ENCODE results near the gene C3AR1.
"Not testable (repeated sequence)": the region's sequence is repeated elsewhere in the genome, so short reads cannot be mapped to it uniquely, and the experiment has no call there.

The C3AR1 gene

DNA sequence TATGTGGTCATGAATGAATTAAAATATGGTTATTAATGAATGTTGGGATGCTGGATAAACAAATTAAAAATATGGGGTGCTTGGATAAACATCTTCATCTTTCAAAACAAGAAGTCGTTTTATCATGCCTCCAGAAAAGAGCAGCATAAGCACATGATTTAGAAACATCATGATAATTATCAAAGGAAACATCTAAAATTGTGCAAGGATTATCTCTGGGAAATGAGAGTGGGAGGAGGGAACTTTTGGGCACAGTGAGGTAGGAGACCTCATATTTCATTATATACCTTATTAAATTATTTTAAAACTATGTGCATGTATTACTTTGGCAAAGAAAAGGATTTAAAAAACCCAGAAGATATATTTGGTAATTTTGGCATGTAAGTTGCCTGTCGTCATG is 8.9 kb downstream of the C3AR1 start:
- DNase-seq (ENCODE audit: low read depth): no peak

DNA sequence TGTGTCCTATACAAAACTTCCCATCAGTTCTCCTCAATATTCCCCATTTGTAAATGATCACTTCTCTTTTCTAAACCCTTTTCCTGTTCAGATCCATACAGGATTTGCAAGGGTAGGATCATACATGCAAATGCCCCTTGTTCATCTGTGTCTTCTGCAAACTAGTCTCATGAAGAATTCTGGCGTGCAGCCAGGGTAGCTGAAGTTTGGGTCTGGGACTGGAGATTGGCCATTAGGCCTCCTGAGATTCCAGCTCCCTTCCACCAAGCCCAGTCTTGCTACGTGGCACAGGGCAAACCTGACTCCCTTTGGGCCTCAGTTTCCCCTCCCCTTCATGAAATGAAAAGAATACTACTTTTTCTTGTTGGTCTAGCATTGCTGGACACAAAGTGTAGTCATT is 11.3 kb downstream of the C3AR1 start:
- DNase-seq (ENCODE audit: low read depth): no peak

DNA sequence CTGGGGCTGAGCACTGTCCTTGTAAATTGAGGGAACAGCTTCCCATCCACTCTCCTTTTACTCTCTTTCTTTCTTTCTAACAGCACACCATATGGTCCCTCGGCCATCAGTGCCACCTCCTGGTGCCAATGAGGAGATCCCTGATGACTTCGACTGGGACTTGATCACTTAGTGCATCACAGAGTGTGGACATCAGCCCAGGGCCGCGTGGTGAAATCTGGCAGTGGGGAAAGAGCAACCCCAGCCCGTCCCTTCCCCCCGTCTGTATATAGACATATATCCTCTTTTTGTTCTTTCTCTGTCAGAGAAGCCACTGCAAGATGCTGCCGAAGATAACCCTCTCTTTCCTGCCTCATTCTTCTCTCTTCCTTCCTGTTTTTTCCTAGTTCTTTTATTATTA is 13.5 kb downstream of the C3AR1 start:
- DNase-seq (ENCODE audit: low read depth): no peak

DNA sequence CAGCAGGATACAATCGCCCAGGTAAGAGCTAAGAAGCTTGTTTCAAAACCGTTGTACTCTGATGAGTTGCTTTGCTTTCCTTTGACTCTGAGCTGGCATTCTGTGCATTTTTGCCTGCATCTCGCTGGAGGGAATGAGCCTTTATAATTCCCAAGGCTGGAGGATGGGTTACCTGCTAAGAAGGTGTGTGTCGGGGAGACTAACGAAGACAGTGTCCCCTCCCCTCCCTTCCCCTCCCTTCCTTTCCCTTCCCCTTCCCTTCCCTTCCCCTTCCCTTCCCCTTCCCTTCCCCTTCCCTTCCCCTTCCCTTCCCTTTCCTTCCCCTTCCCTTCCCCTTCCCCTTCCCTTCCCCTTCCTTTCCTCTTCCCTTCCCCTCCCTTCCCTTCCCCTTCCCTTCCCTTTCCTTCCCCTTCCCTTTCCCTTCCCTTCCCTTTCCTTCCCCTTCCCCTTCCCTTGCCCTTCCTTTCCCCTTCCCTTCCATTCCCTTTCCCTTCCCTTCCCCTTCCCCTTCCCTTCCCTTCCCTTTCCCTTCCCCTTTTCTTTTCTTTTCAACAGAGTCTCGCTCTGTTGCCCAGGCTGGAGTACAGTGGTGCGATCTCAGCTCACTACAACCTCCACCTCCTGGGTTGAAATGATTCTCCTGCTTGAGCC is 15.4 kb downstream of the C3AR1 start:
- DNase-seq (ENCODE audit: low read depth): no peak

DNA sequence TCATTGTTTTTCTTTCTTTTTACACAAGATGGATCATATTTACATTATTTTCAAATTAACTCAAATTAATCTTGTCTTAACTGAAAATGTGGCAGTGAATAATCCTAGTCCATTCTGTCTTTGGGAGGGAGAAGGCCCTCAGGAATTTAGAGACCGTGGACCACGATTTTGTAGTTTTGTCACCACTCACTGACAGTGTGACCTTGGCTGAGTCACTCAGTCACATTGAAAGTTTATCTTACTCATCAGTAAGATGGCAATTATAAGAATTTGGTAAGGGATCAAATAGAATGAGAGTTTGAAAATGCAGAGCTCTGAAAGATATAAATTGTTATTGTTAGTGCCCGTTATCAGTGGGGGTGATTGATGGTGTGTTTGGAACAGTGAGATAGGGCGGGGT is 17.3 kb downstream of the C3AR1 start:
- DNase-seq (ENCODE audit: low read depth): no peak

DNA sequence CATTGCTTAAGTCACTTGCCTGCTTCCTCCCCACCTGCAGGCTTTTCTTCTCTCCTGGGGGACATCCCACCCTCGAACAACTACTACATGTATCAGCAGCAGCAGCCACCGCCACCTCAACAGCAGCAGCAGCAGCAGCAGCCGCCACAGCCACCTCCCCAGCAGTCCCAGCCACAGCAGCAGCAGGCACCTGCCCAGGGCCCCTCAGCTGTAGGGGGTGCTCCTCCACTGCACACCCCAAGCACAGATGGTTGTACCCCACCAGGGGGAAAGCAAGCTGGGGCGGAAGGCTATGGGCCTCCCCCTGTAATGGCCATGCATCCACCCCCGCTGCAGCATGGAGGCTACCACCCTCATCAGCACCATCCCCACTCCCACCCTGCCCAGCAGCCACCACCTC is 18.3 kb downstream of the C3AR1 start:
- no peak for DNase-seq (ENCODE audit: low read depth)

DNA sequence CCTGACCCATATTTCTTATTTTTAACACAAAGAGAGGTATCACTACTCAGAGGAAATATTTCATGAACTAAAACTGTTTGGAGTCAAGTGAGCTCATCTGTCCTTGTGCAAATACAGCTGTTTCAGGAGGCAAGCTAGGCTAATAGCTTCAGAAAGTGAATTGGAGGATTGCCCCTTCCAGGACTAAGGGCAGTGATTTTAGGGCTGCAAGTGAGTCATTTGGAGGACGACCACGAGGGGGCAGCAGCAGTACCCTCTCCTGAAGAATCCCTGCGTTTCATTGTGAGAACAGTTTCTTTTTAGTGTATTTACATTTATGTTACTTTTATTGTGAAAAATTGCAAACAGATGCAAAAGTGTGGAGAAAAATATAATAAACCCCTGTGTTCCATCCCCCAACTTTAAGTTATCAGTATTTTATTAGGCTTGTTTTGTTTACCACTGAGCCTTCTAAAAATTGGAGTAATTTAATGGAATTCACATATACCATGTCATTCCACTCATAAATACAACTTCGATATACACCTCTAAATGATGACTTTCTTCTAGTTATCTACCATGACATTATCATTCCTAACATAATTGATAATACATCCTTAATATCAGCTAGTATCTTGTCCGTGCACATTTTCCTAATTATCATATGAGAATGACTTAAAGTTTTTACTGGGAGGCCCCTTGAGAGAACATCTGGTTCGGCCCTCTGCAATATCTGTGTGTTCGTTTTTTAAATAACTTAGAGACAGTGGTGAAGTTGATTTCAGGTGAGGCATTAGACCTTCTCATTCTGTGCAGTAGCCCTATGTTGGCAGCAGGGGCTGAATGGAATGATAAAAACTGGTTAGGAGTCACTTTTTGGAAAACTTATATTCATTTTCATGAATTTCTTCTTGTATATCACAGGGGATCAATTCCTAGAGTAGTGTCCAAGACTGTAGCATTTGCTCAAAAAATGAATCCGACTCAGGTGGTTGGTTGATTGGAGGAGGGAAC is 19.9 kb downstream of the C3AR1 start:
- peak; percentile 77 for DNase-seq (ENCODE audit: low read depth)

DNA sequence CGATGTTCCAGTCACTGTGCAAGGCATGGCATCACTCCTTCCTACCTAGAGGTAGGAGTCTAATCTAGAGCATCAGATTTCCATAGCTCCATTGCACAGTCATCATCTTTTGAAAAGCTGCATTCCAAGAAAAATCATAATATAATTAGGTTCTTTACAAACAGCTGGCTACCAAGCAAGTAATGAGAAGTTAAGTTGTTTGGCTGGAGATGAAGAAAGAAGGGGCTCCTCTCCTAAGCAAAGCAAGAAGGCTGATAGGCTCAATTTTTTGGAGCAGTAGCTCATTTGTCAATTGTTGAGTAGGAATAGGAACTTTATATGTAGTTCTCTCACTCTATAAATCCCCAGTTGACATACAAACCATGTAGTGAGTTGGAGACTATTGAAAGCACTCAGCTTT is 25.4 kb downstream of the C3AR1 start:
- DNase-seq (ENCODE audit: low read depth): no peak

DNA sequence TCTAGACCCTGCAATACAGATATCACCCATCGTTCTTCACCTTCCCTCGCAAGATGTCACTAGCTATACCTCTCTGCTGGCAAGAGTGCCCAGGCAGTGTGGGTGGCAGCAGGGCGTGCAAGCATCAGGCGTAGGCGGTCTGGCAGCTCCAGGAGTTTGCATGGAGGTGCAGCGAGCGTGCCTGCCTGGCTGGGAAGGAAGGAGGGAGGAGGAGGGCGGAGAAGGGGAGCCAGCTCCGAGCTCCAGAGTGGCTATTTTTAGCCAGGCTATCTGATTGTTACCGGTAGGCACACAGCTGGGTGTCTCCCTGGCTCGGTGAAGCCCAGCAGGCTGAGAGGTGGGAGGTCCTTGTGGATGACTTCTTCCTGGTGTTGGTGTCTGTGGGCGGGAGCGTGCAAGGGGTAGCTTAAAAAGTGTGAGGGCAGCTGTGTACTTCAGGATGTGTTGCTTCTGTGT is 27.5 kb downstream of the C3AR1 start:
- DNase-seq (ENCODE audit: low read depth): peak; percentile 30

DNA sequence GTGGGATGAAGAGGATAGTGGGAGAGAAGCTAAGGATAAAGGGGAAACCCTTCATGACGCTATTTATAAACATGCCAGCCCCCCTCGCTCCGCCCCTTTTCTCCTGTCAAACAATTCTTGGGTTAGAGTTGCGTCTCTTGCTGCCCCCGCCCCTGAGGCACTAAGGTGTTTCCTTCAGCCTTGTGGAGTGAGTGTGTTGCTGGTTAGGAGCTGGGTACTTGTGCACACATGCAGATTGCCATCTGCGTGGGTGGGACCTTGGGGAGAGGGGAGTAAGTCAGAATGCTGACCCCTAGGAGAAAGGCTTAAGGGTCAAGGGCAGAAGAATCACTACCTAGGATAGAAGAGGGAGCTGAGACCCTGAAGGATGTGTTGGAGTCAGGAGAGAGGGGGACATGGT is 28.2 kb downstream of the C3AR1 start:
- DNase-seq (ENCODE audit: low read depth): no peak

DNA sequence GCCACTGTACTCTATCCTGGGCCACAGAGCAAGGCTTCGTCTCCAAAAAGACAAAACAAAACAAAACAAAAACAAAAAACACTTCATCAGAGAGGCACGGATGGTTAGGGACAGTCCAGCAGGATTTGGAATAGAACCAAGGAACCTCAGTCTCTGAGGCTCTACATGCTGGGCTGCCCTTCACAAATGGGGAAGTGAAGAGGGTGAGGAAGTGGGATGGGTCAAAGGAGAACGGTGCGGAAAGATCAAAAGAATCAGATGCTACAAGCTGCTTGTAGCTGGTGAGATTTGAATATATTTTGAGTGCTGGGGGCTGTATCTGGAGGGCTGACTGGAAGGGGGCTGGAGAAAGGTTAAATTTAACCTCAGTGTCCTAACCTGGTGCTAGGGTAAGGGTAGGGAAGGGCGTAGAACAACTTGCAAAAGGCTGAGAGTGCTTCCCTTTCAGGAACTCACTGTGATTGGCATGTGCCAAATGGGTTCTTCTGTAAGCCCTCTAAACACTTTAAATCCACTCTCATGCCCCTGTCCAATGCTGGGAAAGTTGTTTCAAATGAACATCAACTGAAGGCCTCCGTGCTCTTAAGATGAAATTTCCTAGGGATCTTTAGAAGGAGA is 29.0 kb downstream of the C3AR1 start:
- DNase-seq (ENCODE audit: low read depth): no peak

DNA sequence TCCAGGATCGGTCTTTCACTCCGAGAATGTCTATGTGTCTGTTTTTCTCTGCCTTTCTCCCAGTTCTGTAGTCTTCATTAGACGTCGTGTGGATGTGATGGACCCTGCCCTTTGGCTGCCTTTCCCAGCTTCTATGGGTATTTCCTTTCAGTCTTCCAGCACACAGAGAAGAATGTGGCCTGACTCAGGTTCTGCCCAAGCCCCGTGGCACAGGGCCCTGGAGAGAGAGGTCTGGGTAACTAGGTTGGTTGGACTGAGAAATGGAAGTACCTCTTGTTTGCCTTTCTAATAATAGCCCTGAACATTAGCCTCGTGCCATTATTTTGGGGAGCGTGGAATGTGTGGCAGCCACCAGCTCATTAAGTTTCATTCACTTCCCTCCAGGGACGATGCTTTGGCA is 29.8 kb downstream of the C3AR1 start:
- no peak for DNase-seq (ENCODE audit: low read depth)

DNA sequence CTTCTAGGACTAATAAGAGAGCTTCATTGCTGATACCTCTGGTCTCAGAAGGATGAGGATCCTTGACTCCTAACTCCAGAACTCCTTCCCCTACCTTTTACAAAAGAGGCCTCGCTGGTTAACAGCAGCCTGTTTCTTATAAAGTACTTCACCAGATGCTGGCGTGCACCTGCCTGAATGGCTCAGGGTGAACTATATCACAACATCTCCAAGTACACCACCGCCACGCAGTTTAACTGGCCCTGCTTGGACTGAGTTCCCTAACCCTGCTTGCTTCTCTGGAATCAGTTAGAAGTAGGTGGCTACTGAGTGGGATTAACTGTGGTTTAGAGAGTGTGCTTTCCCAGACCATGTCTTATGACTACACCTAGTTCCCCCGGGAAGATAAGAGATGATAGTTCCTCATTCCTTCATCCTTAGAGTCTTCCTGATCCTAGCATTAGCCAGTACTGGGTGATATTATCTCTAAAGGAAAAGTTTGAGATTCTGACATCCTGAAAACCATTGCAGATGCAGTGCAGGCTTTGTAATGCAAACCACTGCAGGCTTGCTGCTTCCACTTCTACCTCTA is 30.6 kb downstream of the C3AR1 start:
- DNase-seq (ENCODE audit: low read depth): no peak

DNA sequence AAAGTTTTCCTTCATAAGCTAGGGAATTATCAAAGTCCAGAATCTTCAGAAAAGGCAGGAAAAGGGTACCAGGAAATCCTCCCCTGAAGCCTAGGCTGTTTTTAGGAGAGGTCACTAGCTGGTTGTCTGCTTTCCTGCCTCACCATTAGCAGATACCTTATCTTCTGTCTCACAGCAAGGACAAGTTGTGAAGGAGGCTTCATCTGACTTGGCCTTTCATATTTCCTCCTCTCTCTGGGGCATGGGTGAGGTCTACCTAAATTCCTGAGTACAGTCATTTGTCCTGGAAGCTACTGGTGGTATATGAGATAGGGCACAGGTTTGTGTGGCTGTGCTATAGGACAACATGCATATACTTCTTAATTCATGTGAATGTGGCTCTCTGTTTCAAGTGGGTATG is 31.4 kb downstream of the C3AR1 start:
- DNase-seq (ENCODE audit: low read depth): no peak

DNA sequence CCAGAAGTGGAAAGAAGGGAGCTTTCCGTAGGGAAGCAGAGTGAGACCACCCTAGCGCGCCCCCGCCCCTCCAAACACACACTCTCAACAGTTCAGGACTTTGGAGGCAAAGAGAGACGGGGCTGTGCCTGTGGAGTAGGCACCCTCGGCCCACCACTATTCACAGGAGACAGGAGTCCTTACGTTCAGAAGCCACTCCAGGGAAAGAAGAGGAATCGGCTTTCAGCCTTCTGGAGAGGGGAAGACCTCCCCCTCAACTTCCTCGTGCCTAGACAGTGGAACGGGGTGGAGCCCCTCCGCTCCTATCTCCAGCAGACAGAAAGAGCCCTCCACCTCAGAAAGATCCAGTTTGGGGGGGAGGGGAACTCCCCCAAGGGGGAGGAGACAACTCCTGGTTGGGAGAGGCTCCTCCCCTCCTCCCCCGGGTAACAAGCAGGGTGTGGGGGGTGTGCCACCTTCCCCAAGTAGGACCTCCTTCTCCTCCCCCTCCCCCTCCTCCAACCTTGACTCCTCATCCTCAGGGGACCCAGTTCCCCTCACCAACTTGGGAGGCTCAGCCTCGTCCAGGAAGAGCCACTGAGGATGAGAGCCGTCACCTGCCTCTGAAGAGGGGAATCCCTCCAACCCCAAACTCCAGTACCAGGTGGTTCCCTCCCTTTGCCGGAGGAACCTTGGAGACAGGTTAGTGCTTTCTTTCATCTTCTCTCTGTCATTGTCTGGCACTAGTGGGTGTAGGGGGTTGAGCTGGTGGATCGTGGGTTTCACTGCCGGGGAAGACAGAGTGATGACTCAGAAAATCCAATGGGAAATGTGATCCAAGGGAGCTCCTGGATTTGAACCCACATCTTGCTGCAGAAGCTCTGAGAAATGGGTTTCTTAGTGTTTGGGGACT is 32.8 kb downstream of the C3AR1 start:
- DNase-seq (ENCODE audit: low read depth): peak; percentile 33

DNA sequence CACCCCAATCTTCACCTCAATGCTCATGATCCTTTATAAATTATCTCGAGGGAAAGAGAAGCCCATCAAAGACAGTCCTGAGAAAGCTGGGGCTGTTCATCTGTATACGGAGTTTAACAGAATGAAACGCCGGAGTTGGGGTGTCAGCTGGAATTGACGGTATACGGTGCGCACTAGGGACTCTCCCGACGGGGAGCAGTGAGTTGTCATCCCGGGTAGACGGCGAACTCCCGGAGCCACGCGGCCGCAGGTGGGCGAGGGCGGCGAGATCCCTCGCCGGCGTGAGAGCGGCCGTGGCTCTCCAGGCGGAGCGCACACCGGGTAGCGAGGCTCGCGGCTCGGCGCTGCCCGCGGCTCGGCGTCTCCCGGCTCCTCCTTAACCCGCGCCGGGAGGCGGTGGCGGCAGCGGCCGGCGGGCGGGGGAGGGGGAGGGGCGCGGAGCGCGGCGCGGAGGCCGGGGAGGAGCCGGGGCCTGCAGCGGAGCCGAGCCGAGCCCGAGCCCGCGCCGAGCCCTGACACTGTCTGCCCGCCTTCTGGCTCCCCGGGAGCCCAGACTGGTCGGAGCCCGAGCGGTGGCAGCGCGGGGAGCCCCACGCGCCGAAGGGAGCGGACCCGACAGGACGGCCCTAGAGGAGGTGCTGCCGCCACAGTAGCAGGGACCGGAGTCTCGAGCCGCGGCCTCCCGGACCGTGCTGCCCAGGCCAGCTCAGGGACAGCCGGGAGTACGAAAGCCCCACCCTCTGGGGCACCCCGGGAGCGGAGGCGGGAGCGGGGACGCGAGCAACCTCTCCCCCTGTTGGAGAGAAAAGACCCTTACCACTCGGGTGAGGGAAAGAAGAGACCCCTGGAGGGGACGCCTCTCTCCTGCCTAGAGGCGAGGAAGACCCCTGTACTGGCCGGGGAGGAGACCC is 33.7 kb downstream of the C3AR1 start, which contains the start of gene FOXJ2:
Gene FOXJ2, plus strand, starts transcription at position 475 of the 911 bp plus-strand sequence. CDS start 7,117 bp downstream, outside the sequence.
- peak; percentile 71 for DNase-seq (ENCODE audit: low read depth)

DNA sequence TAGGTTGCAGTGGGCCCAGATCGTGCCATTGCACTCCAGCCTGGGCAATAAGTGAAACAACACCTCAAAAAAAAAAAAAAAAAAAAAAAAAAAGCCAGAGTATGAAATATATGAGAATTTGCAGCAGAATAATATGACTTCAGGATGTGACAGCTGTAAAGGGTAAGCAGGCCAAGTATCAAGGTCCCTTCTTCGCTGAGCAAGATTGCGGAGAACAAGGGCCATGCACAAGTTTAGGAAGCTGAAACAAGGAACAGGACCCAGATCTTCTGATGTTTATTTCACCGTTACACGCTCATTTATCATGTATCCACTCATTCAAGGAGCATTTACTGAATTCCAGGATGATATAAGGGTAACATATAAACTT is 34.3 kb downstream of the C3AR1 start:
- no peak for DNase-seq (ENCODE audit: low read depth)

DNA sequence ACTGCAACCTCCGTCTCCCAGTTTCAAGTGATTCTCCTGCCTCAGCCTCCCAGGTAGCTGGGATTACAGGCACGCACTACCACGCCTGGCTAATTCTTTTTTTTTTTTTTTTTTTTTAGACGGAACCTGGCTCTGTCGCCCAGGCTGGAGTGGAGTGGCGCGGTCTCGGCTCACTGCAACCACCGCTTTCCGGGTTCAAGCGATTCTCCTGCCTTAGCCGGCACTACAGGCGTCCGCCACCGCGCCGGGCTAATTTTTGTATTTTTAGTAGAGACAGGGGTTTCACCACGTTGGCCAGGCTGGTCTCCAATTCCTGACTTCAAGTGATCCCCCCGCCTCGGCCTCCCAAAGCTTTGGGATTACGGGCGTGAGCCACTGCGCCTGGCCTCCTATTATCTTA is 35.1 kb downstream of the C3AR1 start:
- not testable (repeated sequence) for DNase-seq (ENCODE audit: low read depth)

DNA sequence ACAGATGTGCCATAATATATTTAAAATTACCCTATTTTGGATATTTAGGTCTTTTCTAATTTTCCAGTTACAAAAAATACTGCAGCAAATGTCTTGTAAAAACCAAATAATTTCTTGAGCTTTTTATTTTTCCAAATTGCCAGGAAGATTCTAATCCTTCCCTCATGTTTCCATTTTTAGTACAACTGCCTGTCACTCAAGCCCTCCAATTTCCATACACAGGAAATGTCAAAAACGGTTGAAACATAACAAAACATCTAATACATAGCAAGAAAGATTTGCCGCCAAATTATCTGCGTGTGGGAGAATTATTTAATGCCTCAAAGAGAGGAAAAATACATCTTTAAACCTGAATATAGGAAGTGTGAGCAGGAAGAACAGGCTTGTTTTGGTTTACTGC is 36.0 kb downstream of the C3AR1 start:
- DNase-seq (ENCODE audit: low read depth): no peak

DNA sequence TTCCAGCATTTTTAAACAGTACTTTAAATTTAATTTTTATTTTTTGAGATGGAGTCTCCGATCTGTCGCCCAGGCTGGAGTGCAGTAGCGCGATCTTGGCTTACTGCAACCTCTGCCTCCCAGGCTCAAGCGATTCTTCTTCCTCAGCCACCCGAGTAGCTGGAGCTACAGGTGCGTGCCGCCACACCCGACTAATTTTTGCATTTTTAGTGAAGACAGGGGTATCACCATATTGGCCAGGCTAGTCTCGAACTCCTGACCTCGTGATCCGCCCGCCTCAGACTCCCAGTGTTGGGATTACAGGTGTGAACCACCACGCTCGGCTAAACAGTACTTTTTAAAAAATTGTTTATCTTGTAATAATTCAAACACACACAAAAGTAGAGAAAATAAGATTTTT is 37.9 kb downstream of the C3AR1 start:
- no peak for DNase-seq (ENCODE audit: low read depth)
